ENCODE data around the gene ITGBL1.

DNA sequence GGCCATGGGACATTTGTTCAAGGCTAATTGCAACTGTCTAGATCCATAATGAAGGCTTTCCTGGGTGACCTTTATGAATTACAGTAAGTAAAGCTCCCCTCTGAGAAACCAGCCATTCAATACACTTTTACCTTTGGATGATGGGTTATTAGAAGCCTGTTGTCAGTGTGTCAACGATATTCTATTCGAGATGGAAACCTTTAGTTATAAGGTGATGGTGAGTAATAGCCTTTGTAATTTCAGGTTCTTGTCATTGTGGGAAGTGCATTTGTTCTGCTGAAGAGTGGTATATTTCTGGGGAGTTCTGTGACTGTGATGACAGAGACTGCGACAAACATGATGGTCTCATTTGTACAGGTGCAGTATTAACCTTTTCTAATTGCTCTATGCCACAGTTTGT lies 261.7 kb downstream of the ITGBL1 start:
- TF ChIP-seq, protein P1, sequence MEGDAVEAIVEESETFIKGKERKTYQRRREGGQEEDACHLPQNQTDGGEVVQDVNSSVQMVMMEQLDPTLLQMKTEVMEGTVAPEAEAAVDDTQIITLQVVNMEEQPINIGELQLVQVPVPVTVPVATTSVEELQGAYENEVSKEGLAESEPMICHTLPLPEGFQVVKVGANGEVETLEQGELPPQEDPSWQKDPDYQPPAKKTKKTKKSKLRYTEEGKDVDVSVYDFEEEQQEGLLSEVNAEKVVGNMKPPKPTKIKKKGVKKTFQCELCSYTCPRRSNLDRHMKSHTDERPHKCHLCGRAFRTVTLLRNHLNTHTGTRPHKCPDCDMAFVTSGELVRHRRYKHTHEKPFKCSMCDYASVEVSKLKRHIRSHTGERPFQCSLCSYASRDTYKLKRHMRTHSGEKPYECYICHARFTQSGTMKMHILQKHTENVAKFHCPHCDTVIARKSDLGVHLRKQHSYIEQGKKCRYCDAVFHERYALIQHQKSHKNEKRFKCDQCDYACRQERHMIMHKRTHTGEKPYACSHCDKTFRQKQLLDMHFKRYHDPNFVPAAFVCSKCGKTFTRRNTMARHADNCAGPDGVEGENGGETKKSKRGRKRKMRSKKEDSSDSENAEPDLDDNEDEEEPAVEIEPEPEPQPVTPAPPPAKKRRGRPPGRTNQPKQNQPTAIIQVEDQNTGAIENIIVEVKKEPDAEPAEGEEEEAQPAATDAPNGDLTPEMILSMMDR (IDR thresholded peaks at IDR 0.05), result no peak
- no peak for TF ChIP-seq POLR2A (IDR thresholded peaks at IDR 0.05)
